A673 (cell line): ENCODE measurements around the gene ACOT7. TPM values are rescaled to one million over a fixed set of nuclear protein-coding genes. Genes with fewer than 3 reads are reported as not detected.

ENCODE experiments used
- BruUV-seq: library from RNA; stranded (reverse); fragments of 400-500 nt; replicated peaks from 2 replicates; lab custom pipeline; 2021; lab: Mats Ljungman, UMichigan
- CTCF ChIA-PET: fragments of 300-600 bp; sonication (Branson Sonifier 250); formaldehyde crosslinking; loops from one replicate; lab custom pipeline; 2022; ENCODE audit warnings: antibody characterized with exemption; lab: Charles Lee
- POLR2A ChIA-PET: fragments of 300-600 bp; sonication (Branson Sonifier 250); formaldehyde crosslinking; loops from one replicate; lab custom pipeline; 2022; ENCODE audit warnings: antibody characterized with exemption; ENCODE audit not compliant: low non-redundant PET; lab: Charles Lee
- DNase-seq: peaks from one replicate; pipeline ENCODE4 v3.0.0-alpha.2; 2015; ENCODE audit warnings: low spot score
- H3K27ac ChIP-seq: fragments of 200-600 bp; sonication (generic); 2 replicates; pipeline ENCODE4 v1.5.1; 2016; ENCODE audit warnings: mixed run types, low read depth, mild to moderate bottlenecking, mixed read lengths, antibody characterized with exemption, low read length; ENCODE audit not compliant: poor library complexity, severe bottlenecking
- H3K27me3 ChIP-seq: fragments of 200-600 bp; sonication (generic); replicated peaks from 2 replicates; pipeline ENCODE4 v1.6.1; 2017; ENCODE audit warnings: mixed run types, low read depth, mild to moderate bottlenecking, mixed read lengths, antibody characterized with exemption, low read length; ENCODE audit not compliant: insufficient read depth, poor library complexity
- H3K36me3 ChIP-seq: fragments of 200-600 bp; sonication (generic); 2 replicates; pipeline ENCODE4 v1.6.1; 2016; ENCODE audit warnings: mixed run types, mild to moderate bottlenecking, mixed read lengths, antibody characterized with exemption, low read length; ENCODE audit not compliant: insufficient read depth, poor library complexity, severe bottlenecking
- H3K4me1 ChIP-seq: fragments of 200-600 bp; sonication (generic); 2 replicates; pipeline ENCODE4 v1.6.1; 2017; ENCODE audit warnings: mixed run types, mild to moderate bottlenecking, mixed read lengths, antibody characterized with exemption, low read length; ENCODE audit not compliant: insufficient read depth, poor library complexity, severe bottlenecking
- H3K4me3 ChIP-seq: fragments of 200-600 bp; sonication (generic); 2 replicates; pipeline ENCODE4 v1.5.1; 2016; ENCODE audit warnings: low read depth, mixed run types, mild to moderate bottlenecking, mixed read lengths, low read length; ENCODE audit not compliant: poor library complexity, severe bottlenecking
- H3K9me3 ChIP-seq: fragments of 200-600 bp; sonication (generic); 2 replicates; pipeline ENCODE4 v1.6.1; 2016; ENCODE audit warnings: mixed run types, low read depth, mild to moderate bottlenecking, mixed read lengths, antibody characterized with exemption, low read length; ENCODE audit not compliant: poor library complexity, severe bottlenecking
- CTCF ChIP-seq: fragments of 300-800, 200-600 bp; sonication (generic); conservative IDR thresholded peaks from 2 replicates; pipeline ENCODE4 v1.5.1; 2017; ENCODE audit warnings: low read depth, mild to moderate bottlenecking, antibody characterized with exemption, low read length, moderate library complexity, mixed read lengths
- EZH2 ChIP-seq: fragments of 200-600 bp; sonication (generic); IDR thresholded peaks from 2 replicates; pipeline ENCODE4 v1.6.1; 2017; ENCODE audit warnings: borderline replicate concordance, low read depth, mild to moderate bottlenecking, mixed read lengths, antibody characterized with exemption, low read length; ENCODE audit not compliant: poor library complexity, severe bottlenecking
- intact Hi-C: fragments of 100-400 bp; cut with micrococcal nuclease; formaldehyde crosslinking; loops from one replicate; pipeline ENCODE4 v1.10.0; 2022; ENCODE audit not compliant: unreplicated experiment
- total RNA-seq: library from RNA; stranded (reverse); gene quantifications from 2 replicates; pipeline ENCODE4 v1.2.3, GENCODE V29; 2021

The ACOT7 gene
- total RNA-seq, 1 experiment from 2014 or later: 132 TPM

GRCh38 chr1:6272452-6272851, 121.1 kb downstream of the ACOT7 start:
- POLR2A ChIA-PET: no interaction called here
- Histone ChIP-seq H3K4me3 (no peak overlapping the region), H3K27me3 (no peaks in the 10 kb centered on the region), H3K27ac (no peak overlapping the region), H3K4me1 (peaks cover 59% of the 10 kb centered on the region), H3K9me3 (no peaks in the 10 kb centered on the region), H3K36me3 (no peaks in the 10 kb centered on the region)
- CTCF ChIA-PET: no interaction called here
- BruUV-seq: no TSS peak
- no peak for DNase-seq
- no peak for TF ChIP-seq CTCF
- no peak for TF ChIP-seq EZH2
- intact Hi-C loops: no loop called here

- ChIA-PET POLR2A (no interaction called here), CTCF (interaction anchor here (1.0 kb wide), 1 partner anchor 214 kb away, joined by 3 read pairs; no protein-coding TSS in a partner anchor)
- DNase-seq: peak; percentile 85
- peak overlapping the region; percentile 51 for H3K27ac ChIP-seq
- no peaks in the 10 kb centered on the region for H3K27me3 ChIP-seq
- TF ChIP-seq CTCF (no peak), EZH2 (no peak)
- H3K36me3 ChIP-seq: no peaks in the 10 kb centered on the region
- intact Hi-C loops: no loop called here
- peaks cover 59% of the 10 kb centered on the region for H3K4me1 ChIP-seq
- BruUV-seq: no TSS peak
- H3K9me3 ChIP-seq: no peaks in the 10 kb centered on the region
- H3K4me3 ChIP-seq: no peak overlapping the region
Measured at GRCh38 chr1:6271554-6271953, 122.0 kb downstream of the ACOT7 start.

GRCh38 chr1:6271006-6271405, 122.6 kb downstream of the ACOT7 start:
- peak overlapping the region; percentile 51 for H3K27ac ChIP-seq
- no peaks in the 10 kb centered on the region for H3K27me3 ChIP-seq
- ChIA-PET CTCF (interaction anchor here (1.0 kb wide), 1 partner anchor 215 kb away, joined by 3 read pairs; no protein-coding TSS in a partner anchor), POLR2A (no interaction called here)
- H3K36me3 ChIP-seq: no peaks in the 10 kb centered on the region
- H3K9me3 ChIP-seq: no peaks in the 10 kb centered on the region
- intact Hi-C loops: no loop called here
- peaks cover 53% of the 10 kb centered on the region for H3K4me1 ChIP-seq
- no peak overlapping the region for H3K4me3 ChIP-seq
- no peak for DNase-seq
- TF ChIP-seq EZH2: no peak
- no peak for TF ChIP-seq CTCF
- BruUV-seq: no TSS peak
